NCI-H774 (cell line): Measurements from ENCODE around the gene JAML.

ENCODE experiments used
- DNase-seq: peaks from one replicate; lab custom pipeline; 2025; lab: John Stamatoyannopoulos, UW

JAML gene

GRCh38 chr11:118145285-118146227 is 79.3 kb downstream of the JAML start:
- DNase-seq = peak; percentile 77

DNA sequence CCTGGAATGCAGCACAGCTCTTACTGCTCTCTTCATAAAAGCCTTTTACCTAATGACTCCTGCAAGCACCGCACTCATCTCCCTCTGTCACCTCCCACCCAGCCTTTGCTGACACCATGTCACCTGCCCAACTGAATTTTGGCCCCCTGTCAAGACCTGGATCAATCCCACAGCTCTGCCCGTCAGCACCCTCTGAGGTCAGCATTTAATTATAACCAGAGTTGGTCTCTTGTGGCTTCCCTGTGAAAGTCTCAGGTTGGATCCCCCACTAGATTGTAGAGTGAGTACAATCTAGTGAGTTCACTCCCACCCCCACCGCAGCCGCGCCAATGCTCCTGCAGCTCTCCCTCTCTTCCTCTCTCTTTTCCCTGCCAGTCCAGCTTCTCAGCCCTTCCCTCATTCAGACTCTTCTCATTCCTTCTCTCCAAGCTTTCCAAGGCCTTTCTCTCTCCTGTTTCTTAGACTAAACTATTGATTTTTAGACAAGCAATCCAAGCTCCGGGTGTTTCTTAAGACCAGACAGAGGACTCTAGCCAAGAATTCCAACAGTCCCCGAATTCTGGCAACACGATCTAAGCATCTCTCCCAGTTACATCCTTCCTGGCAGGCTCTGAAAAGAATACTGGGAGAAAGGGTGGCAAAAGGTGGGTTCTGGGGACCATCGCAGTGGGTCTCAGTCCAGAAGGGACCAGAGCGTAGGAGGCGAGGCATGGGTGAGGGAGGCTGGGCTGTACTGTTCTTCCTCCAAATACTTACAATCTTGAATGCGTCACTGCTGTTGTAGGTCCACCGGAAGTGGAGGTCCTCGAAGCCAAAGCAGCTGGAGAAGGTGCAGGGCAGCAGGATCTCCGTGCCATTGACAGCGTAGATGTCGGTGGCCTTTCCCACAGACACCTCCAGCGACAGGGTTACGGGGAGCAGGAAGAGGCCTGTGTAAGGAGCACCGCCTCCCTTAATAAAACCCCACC is 80.2 kb downstream of the JAML start:
- no peak for DNase-seq
